Activated CD4-positive, alpha-beta T cell treated with anti-CD3 and anti-CD28 coated beads, Interleukin-2, Interleukin-4, amounts not matched to agents 100 ng/mL and 50 ng/mL, durations not matched to agents 16 hours and 8 hours (primary cell): ENCODE data around the gene DNASE2B.

ENCODE experiments used
- DNase-seq: peaks from one replicate; pipeline ENCODE4 v3.0.0-alpha.2; 2020; ENCODE audit warnings: low spot score

Gene DNASE2B, protein sequence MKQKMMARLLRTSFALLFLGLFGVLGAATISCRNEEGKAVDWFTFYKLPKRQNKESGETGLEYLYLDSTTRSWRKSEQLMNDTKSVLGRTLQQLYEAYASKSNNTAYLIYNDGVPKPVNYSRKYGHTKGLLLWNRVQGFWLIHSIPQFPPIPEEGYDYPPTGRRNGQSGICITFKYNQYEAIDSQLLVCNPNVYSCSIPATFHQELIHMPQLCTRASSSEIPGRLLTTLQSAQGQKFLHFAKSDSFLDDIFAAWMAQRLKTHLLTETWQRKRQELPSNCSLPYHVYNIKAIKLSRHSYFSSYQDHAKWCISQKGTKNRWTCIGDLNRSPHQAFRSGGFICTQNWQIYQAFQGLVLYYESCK

DNA sequence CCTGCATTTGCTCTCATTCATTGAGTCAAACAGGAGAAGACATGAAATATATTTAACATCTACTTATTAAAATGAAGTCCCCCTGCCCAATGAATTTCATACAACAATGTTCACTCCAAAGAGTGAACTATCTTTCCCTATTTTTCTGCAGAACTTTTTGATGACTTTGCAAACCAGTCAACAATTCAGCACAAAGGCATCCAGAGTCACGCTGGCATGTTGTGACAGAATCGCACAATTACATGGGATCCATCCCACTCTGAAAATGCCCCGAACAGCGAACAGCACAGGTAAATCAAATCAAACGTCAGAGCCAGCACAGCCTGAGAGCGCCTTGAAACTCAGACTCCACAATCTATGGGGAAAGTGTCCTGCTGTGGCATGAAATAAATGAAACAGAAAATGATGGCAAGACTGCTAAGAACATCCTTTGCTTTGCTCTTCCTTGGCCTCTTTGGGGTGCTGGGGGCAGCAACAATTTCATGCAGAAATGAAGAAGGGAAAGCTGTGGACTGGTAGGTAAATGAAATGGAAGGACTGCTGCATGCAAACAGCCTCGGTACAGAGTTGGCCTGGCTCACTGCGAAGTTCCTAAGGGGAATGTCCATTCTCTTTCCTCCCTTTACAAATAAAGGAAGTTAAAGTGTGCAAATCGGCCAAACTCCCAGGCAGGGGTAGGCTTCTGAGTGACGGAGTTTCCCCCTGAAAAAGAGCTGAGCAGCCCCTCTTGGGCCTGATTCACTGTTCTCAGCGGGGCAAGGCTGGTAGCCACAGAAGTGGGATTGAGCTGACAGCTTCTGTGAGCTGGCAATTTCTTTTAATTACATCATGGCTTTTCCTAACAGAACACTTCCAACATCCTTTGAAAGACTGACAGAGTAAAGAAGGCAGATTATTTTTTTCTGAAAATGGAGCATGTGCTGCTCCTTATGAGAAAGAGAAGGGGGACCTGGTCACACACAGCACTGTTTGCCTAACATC is at the start of gene DNASE2B:
DNASE2B (plus strand) TSS at position 310 of the 981 bp plus-strand sequence; CDS start at position 391, 81 bp downstream.
- no peak for DNase-seq

DNA sequence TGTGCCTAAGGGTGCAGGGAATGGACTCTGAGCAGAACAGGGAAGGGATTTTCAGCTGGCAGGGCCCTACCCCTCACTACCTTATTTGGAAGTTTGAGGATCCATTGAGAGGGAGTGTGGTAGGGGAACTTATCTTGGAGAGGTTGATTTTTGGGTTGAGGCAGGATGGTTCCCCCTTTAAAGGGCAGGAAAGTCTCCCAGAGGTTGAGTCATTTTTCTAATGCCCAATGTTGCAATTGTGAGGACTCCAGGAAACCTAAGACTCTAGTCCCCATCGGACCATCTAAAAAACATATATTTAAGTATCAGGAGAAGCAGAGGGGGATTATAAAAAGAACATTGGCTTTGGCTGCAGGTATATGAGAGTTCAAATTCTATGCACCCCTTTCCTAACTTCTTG is 49.5 kb upstream of the DNASE2B start:
- DNase-seq, result no peak

DNA sequence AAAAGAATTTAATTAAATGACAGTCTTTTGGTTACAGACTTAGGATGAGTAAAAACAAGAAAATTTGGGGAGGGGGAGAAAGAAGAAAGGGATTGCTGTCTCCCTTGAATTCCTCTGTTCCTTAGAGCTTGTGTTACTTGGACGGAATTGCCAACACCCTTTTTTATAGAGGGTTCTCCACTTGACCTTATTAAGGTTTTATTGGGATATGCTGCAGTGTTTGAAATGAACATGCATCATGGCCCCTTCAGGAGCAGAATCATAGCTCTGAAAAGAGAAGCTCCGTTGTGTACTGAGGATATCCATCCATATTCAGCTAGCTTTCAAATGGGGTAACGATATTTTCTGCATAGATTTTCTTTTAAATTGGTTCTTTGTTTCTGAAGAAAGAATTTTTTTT is 48.2 kb upstream of the DNASE2B start:
- no peak for DNase-seq

DNA sequence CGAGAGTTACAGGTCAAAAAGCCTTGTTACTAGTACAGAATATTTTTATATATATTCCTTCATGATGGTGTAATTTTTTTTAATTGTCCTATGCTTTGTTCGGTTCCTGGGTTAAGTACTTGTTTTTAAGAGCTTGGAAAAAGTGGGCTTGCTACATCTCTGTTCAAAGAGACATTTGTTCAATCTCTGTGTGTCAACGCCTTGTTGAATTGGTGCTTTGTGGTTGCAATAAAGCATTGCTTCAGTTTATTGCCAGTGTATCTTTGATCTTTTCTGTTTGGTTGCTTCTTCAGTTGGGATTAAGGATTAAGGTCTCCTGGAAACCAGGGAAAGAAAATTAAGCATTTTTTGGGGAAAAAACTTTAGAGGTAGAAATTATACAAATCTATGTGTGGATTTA is 47.7 kb upstream of the DNASE2B start:
- no peak for DNase-seq

DNA sequence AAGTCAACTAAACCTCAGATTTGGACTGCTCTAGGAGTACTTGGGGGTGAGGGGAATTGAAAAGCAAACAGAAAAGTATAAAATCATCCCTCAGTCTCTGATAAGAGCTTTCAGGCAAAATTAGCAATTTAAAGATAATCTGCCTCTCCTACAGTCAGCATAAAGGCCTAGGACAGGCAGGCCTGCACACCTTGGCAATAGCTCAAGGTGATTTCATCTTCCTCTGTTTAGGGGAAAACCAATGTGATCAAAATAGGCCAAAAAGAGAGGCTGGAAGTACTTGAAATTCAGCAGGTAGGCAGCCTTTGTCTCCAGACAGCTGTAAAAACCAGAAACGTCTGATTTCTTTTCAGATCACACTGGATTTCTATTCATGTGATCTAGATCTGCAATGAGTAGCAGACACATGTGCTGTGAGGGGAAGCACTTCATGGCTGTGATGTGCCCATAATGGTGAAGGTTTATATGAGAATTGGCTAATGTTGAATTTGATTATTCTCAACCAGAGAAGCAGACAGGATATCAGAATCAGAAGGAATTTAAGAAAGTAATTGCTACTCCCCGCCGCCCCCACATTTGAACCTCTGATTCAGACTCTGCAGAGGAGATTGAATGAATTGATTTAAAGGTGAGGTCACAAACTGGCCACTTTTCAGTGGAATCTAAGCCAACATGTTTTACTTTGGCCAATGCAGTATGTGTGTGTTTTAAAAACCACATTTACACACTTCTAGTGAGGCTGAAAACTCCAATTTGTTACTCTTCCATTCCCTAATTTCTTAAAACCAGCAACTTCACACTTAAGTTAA is 45.8 kb upstream of the DNASE2B start:
- DNase-seq, result no peak

DNA sequence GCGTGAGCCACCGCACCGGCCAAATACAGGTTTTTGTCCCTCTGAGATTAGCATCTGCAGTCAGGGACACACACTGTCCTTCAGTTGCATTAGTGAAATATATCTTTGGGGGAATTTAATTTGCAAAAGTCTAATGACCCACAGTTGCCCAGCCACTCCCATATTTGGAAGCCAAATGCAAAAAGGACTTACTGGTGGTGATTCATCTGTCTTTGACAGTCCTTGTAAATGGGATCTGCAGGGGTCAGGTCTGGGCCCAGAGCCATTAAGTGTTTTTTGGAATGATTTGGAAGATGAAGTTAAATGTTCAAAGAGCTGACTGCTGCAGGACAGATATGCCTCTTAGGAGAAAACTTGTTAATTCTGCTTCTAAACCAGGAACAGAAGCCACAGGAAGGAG is 44.6 kb upstream of the DNASE2B start:
- no peak for DNase-seq

DNA sequence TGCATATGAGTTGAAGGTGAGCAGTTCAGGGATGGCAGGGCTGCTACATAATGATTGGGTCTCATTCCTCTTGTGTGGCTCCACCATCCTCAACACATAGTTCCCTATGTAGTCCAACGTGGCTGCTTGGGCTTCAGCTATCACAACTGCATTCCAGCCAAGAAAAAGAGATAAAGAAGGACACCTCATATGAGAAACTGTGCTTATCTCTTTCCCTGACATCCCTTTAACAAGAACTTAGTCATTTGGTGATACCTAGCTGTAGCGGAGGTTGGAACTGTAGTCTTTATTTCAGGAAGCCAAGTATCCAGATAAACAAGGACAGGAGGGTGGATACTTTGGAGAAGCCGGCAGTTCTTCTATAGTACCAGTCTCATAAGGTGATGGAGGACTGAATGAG is 42.7 kb upstream of the DNASE2B start:
- DNase-seq, result no peak

DNA sequence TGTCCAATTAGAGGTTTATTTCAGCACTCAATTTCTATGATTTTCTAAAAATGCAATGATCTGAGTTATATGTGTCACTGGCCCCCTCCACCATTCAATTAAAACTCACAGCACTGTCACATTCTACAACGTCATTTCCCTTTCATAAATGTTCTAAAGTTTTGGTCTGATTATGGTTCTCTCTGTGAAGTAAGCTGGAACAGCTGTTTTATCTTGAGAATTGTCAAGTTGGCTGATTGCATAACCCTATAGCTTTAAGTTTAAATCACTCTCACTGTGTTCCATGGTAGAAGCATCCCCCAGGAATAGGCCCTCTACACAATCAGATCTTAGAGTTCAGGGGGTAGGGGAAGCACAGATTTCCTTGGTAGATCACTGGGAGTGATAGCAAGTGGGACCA is 41.4 kb upstream of the DNASE2B start:
- DNase-seq, result no peak

DNA sequence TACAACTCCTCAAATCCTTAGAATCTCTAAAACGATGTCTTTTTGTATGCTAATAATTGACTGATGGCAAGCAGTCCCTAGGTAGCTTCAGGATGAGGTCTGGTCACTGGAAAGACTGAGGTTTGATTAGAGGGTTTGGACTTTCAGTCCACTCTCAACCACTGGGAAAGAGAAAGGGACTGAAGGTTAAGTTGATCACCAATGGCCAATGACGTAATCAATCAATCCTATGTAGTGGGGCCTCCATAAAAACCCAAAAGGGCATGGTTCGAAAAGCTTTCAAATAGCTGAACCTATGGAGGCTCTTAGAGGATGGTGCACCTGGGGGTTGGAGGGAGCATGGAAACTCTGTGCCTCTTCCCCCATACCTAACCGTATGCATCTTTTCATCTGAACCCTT is 39.6 kb upstream of the DNASE2B start:
- DNase-seq, result no peak

DNA sequence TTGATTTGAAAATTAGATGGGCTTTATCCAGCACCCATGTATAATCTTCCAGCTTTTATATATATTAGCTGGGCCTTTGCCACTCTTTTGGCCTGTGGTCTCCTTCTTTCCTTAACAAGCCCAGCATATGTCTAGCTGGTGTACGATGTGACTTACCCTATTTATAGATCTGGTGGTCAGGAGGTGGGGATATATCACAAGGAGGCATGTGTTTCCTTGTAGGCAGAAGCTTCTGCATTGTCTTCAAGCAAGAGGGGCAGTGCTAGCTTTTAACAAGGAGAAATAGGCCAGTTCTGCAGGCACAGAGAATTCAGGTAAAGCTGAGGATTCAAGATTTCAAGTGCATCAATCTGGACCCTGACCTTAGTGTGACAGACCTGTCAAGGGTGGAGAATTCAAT is 38.0 kb upstream of the DNASE2B start:
- DNase-seq, result no peak

DNA sequence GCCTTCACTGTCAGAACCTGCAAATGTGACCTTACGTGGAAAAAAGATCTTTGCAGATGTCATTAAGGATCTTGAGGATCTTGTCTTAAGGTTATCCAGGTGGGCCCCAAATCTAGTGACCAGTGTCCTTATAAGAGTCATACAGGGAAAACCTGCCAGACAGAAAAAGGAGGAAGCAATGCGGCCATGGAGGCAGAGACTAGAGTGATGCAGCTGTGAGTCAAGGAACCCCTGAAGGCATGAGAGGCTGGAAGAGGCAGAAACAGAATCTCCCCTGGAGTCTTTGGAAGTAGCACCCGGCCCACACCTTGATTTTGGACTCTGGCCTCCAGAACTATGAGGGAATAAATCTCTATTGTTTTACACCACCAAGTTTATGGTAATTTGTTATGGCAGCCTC is 36.5 kb upstream of the DNASE2B start:
- DNase-seq, result no peak

DNA sequence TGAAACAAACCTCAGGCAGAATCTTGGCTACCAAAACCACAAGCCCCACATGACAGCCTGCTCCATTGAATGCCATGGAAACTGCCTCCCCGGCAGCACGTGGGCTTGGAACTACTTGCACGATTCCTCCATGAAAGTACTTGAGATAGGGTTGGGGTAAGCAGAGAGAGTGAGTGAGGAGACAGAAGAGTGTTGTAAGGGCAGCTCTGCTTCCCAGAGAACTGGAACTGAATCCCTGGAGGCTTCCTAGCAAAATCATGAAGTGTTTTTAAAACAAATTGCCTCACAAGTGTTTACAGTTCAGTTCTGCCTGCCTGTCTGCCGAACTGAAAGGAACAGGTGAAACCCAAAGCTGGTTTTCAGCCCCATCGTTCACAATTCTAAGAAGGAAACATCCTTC is 35.3 kb upstream of the DNASE2B start:
- no peak for DNase-seq

DNA sequence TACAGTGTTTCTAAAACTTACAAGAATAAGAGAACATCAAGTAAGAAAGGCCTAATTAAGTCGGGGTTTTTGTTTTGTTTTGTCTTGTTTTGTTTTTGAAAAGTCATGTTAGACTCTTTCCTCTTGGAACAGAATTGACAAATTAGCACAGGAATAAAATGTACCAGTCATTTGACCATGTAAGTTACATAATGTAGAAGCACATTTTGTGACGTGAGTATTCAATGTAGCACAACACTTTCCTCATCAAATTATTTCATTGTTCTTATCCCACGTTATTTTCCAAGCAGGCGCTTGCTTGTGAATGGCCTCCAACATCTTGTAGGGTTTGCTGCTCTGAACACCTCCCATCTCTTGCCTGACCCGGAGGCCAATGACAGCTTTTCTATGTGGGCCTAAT is 34.7 kb upstream of the DNASE2B start:
- DNase-seq, result no peak

DNA sequence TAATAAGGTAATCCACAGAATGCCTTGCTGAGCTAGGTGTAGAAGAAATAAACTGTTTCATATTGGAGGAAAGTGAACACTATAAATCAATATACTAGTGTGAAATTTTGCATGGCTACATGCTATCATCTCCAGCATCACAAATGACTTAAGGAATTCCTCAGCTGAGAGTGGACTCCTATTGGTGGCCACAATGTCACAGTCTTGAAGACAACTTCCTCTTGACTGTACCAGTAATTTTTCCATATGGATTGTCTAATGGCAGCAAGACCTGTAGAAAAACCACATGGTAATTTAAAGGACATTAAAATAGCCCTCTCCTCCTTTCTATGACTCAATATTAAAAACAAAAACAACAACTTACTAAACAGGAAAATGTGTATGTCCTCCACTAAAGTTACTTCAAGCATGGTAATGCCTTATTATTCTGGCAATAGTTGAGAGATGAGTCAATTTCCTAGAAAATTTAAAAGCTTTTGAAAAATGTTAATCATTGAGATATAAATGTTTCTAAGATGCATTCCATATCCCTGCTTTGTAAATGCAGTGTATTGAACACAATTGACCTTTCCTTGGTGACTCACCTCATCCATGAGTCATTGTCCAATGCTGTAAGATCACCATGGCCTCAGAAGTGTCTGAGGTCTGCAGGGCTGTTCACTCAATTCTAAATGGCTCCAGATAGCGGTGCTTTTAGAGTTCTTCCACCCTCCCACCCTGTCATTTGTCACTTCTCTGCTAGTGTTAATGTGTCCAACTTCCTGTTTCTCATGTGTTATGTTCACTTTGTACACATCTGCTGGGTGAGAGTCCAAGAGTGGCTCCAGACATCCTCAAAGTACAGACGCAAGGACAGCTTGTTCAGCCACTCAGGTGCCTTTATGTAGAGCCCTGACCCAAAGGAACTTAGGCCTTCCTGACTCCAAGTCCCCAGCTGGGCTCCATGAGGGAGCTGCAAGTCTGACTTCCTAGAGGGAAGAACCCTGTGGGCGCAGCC is 32.8 kb upstream of the DNASE2B start:
- DNase-seq, result peak; percentile 6

DNA sequence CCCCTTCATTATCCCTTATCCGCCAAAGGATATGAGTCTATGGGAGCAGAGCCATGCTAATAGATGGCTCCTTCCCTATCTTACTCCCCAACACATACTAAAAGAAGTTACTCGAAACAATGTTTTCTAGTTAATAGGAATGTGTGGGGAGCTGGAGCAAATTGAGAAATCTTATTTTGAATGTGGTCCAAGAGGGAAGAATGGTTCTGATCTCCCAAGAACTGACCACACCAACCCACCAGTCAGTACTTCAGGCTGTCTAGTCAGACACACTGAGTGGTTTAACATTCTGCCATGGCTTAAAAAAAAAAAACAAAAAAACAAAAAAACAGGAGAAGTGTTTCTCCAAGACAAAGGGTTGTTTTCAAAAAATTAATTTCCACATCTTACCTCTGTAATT is 31.5 kb upstream of the DNASE2B start:
- DNase-seq, result no peak

DNA sequence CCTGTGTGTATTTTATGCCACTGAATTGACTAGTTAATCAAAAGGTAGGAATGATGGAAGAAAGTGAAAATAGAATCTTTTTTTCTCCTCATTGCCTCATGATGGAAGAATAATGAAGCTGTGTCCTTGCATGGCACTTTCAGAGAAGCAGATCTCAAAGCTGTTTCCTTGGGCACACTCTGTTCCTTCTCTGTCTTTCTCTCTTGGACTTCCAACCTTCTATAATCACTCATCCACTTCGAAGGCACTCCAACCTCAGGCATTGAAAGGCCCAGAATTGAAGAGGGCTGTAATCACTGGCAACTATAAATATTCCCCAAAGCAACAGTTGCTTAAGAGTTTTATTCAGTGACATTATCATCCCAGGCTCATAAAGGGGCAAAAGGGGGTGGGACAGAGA is 31.1 kb upstream of the DNASE2B start:
- DNase-seq, result no peak

DNA sequence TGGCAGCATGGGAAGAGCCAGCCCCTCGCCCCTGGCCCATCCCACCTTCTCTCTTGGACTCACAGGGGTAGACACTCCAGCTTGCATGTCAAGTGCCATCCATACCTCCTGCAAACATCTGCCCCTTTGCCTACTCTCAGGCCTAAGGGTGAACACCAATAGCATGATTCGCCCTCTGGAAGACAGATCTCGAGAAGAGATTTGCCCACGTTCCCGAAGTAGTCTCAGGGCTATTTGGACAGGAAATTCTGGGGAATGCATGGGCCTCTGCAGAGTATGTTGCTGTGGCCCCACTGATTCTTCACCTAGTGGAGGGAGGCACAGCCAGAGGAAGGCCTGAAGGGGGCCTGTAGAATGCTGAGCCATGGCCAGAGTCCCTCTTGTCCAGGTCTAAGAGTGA is 29.8 kb upstream of the DNASE2B start:
- no peak for DNase-seq

DNA sequence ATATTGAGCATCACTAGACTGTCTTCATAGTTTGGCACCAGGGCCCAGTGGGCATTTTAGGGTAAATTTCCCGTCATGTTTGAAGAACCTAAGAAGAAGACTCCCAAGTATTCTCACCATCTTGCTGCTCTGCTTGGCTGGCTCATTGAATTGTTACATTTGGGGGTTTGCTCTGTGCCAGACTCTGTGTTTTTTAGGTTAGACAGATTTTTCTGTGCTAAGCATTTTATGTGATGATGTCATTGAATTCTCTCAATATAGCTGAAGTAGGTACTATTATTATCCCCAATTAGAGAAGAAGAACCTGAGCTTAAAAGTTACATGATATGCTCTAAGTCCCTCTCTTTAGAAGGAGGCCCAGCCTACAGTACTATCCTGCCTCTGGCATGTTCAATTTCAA is 28.0 kb upstream of the DNASE2B start:
- no peak for DNase-seq

DNA sequence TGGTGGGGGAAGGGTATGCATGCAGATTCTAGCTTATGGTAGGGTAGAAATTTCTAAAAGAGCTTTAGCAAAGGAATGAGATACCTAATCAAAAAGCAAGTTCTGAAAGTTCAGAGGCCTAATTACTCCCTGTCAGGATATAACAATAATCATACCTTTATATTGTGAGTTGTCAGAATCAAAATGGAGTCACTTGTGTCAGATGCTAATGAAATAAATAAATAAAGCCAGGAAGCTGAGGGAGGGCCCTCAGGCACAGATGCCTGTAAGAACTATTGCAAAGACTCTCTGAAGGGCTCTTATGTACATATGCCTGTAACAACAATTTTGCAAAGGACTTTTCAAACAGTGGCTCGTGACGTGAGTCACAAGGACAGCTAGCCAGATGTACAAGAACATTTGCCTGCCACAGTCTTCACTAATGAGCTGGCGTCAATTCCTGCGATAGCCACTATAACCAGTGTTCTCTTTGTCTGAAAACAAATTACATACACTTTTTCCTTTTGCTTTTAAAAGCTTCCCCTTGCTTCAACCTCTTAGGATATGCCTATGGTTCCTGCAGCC is 27.4 kb upstream of the DNASE2B start:
- DNase-seq, result no peak

DNA sequence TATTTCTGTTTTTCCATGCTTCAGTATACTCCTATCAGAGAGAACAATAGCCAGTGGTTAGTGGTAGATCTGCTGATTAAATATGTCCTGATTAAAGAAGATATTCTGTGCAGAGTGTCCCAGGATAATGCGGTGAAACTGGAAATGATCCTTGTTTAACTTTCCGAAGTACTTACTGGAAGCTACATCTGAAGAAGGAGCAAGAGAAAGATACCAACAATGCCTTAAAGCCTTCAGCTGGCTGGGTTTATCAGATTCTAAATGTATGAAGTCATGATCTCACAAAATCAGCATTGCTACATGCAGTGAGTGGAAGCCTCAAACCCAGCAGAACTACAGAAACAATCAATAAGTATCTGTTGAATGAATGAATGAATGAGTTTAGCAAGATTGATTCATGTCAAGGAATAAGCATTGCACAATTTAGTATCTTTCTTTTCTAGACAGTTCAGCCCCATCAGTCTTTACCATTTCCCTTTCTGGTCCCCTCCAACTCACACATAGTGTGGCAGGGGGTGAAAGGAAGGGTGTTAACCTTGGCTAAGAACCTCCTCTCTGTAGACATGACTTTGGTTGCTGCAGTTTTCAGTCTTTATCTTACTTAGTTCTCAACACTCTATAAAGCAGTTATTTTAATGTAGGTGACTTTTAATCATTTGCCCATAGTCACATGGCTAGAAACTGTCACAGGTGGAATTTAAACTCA is 24.7 kb upstream of the DNASE2B start:
- no peak for DNase-seq
